ENCODE data around the gene NSMF. TPM values are rescaled to one million over a fixed set of nuclear protein-coding genes. Genes with fewer than 3 reads are reported as not detected.

Gene NSMF
- total and polyA plus RNA-seq, 10 donors = 21.8 to 49.3 (median 26.1) TPM

- peak overlapping the region in 2 of 8 donors; percentile 84 to 89 for H3K27ac ChIP-seq
- TF ChIP-seq POLR2AphosphoS5 (IDR thresholded peaks at IDR 0.05) (no peak), POLR2A (IDR thresholded peaks at IDR 0.05) (no peak), CTCF (IDR thresholded peaks at IDR 0.05 in 8 of 11, conservative IDR thresholded peaks at IDR 0.05 in 3 of 11) (no peak)
- H3K4me3 ChIP-seq = peak overlapping the region in 1 of 8 donors; percentile 72
- WGBS, 5 donors = 92 to 96% (median 94%) methylated on average over 22 to 44 of the region's 44 CpGs
- H3K9me3 ChIP-seq = no peaks in the 10 kb centered on the region
- peaks cover 0 to 19% (median 0%) of the 10 kb centered on the region in 7 donors for H3K27me3 ChIP-seq (replicated peaks in 1 of 7)
- DNase-seq = peak; percentile 83
- H3K36me3 ChIP-seq = peaks cover 0 to 33% (median 0%) of the 10 kb centered on the region in 6 donors
- intact Hi-C loops (cut with DNase I; ENCODE audit: low total_unique reads) = no loop called here
- peaks cover 39 to 95% (median 74%) of the 10 kb centered on the region in 6 donors for H3K4me1 ChIP-seq
Measured at GRCh38 chr9:137457406-137458193, 1.5 kb downstream of the NSMF start.

- TF ChIP-seq POLR2AphosphoS5 (IDR thresholded peaks at IDR 0.05) (no peak), CTCF (IDR thresholded peaks at IDR 0.05 in 8 of 11, conservative IDR thresholded peaks at IDR 0.05 in 3 of 11) (no peak), POLR2A (IDR thresholded peaks at IDR 0.05) (no peak)
- Histone ChIP-seq H3K4me1 (peaks cover 35 to 93% (median 72%) of the 10 kb centered on the region in 6 donors), H3K27me3 (replicated peaks in 1 of 7) (peaks cover 0 to 14% (median 0%) of the 10 kb centered on the region in 7 donors), H3K9me3 (no peaks in the 10 kb centered on the region), H3K4me3 (no peak overlapping the region), H3K36me3 (peaks cover 0 to 37% (median 0%) of the 10 kb centered on the region in 6 donors), H3K27ac (no peak overlapping the region)
- intact Hi-C loops (cut with DNase I; ENCODE audit: low total_unique reads) = no loop called here
- no peak for DNase-seq
- 93 to 98% (median 97%) methylated on average over 6 to 10 of the region's 10 CpGs for WGBS, 5 donors
Measured at GRCh38 chr9:137456864-137457405, 2.2 kb downstream of the NSMF start.

- 78 to 87% (median 86%) methylated on average over 12 of the region's 12 CpGs for WGBS, 5 donors
- peak; percentile 64 for DNase-seq
- H3K9me3 ChIP-seq = no peaks in the 10 kb centered on the region
- H3K4me1 ChIP-seq = peaks cover 29 to 86% (median 66%) of the 10 kb centered on the region in 6 donors
- no peak for TF ChIP-seq POLR2AphosphoS5 (IDR thresholded peaks at IDR 0.05)
- TF ChIP-seq POLR2A (IDR thresholded peaks at IDR 0.05) = no peak
- no peak for TF ChIP-seq CTCF (IDR thresholded peaks at IDR 0.05 in 8 of 11, conservative IDR thresholded peaks at IDR 0.05 in 3 of 11)
- intact Hi-C loops (cut with DNase I; ENCODE audit: low total_unique reads) = no loop called here
- no peak overlapping the region for H3K4me3 ChIP-seq
- peaks cover 0 to 37% (median 0%) of the 10 kb centered on the region in 6 donors for H3K36me3 ChIP-seq
- H3K27me3 ChIP-seq (replicated peaks in 1 of 7) = peaks cover 0 to 9% (median 0%) of the 10 kb centered on the region in 7 donors
- peak overlapping the region in 3 of 8 donors; percentile 88 for H3K27ac ChIP-seq
Measured at GRCh38 chr9:137456061-137456863, 2.9 kb downstream of the NSMF start.
